ENCODE results near the gene CD2AP.

The CD2AP gene

DNA sequence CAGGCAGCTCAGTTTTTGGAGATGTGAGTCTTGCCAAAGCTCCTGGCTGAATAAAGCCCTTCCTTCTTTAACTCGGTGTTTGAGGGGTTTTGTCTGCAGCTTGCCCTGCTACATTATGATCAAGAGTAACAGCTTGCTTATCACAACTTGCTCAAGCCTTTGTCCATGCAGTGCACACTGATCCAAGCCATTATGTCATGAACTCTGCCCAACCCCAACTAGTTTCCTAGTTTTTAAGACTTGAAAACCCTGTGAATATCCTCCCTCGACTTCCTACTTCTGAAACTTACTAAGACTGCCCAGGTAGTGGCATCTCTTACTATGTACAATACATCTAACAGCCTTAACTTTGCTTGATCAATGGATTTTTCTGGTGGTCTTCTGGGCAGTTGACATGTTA lies 170.4 kb downstream of the CD2AP start:
- no peak for DNase-seq

GRCh38 chr6:47650553-47651432 lies 173.2 kb downstream of the CD2AP start:
- DNase-seq = no peak

DNA sequence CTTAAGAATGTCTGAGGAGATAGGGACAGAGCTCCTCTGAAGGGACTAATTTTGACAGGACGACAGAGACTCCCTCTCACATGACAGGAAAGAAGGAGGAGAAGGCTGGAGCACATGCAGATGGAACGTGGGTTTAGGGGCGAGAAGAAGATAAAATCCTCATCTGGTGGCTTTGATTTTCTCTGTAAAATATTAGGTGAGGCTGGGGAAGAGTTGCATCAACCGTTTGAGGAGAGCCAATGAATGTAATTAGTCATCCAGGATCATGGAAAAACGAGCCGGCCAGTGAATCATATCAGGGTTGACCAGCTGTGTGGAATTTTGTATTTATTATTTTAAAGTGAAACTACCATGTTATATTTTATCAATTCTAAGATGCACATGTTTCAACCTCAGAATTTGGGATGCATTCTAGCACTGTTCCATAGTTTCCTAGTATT lies 173.9 kb downstream of the CD2AP start:
- DNase-seq = no peak

GRCh38 chr6:47653706-47654105 lies 176.1 kb downstream of the CD2AP start:
- DNase-seq = no peak

DNA sequence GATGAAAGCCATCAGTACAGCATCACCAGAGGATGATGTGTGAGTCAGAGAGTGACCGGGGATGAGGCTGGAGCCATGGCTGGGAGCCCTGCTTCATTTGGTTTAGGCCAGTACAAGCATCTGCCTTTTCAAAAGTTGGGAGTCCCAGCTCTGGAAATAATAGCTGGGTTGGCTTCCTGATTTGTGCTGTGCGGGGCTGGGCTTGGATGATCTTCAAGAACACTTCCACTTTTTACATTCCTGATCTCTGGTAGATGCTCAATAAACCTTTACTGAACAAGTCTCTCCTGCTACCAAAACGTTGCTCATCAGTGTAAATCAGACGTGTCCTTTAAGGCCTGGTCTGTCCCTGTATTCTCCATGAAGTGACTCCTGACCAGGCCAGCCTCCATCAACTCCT lies 176.7 kb downstream of the CD2AP start:
- DNase-seq = no peak

GRCh38 chr6:47655719-47656595 lies 178.4 kb downstream of the CD2AP start:
- DNase-seq = peak; percentile 64

GRCh38 chr6:47661960-47662359 lies 184.4 kb downstream of the CD2AP start:
- DNase-seq = no peak

DNA sequence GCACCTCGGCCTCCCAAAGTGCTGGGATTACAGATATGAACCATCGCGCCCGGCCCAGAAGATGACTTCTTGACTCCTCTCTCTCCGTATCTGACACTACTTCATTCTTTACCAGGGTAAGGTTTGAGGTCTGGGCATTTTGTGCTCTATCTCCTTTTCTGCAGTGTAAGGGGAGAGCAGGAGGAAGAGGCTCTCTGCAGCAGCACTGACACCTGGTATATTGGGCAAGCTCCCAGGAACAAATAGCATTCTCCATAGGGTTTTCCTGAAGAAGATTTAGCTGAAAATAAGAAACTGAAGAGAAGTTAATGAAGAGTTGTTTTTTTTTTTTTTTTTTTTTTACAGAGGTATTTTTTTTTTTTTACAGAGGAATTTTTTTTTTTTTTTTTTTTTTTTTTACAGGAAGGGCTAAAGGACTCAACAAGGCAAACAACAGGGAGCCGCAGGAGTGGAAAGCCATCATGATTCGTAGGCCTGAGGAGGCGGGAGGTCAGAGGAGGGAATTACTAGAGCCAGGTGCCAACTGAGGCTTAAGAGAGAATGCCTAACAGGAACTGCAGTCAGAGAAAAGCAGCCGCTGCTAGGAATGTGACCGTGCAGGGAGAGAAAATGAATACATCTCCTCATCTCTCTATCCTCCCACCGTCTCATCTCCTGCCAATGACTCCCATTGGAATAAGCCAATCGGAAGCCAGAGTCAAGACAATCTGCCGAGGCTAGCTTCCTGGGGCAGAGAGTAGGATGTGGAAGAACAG lies 186.1 kb downstream of the CD2AP start:
- no peak for DNase-seq

DNA sequence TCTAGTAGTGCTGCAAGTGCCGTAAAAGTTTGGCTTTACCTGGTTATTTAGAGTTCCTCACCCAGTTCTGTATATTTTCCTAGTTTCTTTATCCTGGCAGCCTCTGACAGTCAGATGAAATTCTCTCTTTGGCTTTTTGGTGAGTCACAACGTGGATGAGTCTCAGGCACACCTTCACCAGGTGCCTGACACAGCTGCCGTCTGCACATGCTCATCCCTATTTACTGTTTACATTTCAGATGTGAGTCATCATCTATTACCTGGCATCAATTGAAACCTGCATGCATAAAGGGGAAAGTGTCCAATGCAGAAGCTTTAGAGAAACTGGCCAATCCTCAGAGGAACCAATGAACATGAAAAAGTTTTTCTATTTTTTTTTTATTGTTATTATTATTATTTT lies 187.5 kb downstream of the CD2AP start:
- DNase-seq = no peak

DNA sequence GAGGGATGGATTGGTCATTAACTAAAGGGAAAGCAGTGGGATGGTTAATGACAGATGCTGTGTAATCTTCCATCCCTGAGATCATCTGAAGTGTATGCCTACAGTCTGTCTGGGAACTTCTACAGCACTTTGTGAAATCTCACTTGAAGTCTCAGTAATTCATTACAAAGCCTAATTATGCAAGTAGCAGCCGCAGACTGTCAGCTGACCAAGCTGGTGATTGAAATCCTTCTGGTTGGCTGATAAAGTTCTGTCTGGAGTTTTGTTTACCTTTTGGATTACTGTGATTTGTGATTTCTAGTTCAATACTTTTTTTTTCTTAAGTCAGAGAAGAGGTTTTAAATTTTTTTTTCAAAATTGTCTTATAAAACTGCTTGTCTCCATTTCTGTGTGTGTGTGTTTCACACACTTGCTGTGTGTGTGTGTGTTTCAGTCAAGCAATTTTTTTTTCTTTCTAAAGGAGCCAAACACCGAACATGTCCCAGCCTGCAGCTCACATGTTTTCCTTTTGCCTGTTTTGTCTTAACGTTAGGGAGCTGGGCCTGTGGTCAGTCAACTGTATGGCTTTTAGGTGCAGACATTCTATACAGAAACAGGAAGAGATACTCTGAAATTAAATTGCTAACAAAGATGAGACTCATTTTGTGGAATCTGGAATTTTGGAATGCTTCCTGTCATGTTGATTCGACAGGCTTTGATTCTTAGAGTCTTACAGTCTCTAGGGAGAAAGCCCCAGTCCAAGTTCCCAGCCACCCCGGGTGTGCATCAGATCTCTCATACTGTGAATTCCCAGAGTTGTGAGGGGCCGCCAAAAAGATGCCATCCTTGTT lies 192.3 kb downstream of the CD2AP start:
- DNase-seq = no peak

DNA sequence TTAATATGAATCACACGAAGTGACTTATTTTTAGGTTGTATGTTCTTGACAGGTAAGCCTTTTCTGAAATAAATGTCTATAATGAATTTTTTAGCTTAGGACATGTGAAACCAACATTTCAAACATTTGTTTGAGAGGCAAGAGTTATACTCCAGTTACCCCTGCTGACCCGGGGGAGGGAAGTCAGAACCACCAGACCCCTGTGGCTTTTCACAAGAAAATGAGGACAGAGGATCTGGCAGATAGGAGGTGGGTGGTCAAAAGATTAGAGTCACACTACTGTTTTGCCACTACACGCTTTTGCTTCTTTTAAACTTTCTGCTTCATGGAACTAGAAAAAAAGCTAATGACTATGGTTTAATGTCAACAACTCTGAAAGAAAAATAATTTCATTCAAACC lies 193.3 kb downstream of the CD2AP start:
- DNase-seq = no peak

- no peak for DNase-seq
These were observed 194.2 kb downstream of the CD2AP start for GRCh38 chr6:47671777-47672176.

DNA sequence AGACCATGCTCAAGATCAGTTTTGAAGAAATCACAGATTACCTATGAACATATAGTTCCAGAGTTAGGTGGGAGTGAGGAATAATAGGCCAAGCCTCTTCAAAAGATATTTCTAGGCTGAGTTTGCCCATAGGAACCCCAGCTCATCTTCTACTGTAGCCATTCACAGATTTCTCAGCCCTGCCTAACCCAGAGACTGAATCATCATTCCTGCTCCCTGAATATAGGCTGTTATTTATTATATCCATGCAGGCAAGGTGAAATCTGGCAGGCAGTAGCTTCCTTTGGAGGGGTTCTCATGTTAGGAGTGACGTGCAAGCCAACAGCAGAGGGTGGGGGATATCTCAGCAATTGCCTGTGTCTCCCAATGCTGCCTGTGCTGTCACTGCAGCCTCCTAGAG lies 195.2 kb downstream of the CD2AP start:
- DNase-seq = no peak

GRCh38 chr6:47674673-47675072 lies 197.1 kb downstream of the CD2AP start:
- DNase-seq = no peak
